Adipocyte (in vitro differentiated cells): Measurements from ENCODE around the gene SCARB1.

Experiments
- DNase-seq: peaks from one replicate; pipeline ENCODE4 v3.0.0-alpha.2; 2015; ENCODE audit warnings: low read depth
- H3K27me3 ChIP-seq: replicated peaks from 2 replicates; pipeline ENCODE4 v1.7.0; 2013; ENCODE audit warnings: mild to moderate bottlenecking, low read length, moderate library complexity; ENCODE audit not compliant: control insufficient read depth, insufficient read depth
- H3K36me3 ChIP-seq: 2 replicates; pipeline ENCODE4 v1.7.0; 2013; ENCODE audit warnings: low read length, mild to moderate bottlenecking, moderate library complexity; ENCODE audit not compliant: control insufficient read depth, insufficient read depth, severe bottlenecking
- H3K4me1 ChIP-seq: 2 replicates; pipeline ENCODE4 v1.7.0; 2013; ENCODE audit warnings: mild to moderate bottlenecking, low read length, moderate library complexity; ENCODE audit not compliant: control insufficient read depth, insufficient read depth
- H3K4me3 ChIP-seq: 2 replicates; pipeline ENCODE4 v1.7.0; 2013; ENCODE audit warnings: mild to moderate bottlenecking, low read length, moderate library complexity
- H3K9ac ChIP-seq: 2 replicates; pipeline ENCODE4 v1.7.0; 2013; ENCODE audit warnings: mild to moderate bottlenecking, low read length, moderate library complexity
- H3K9me3 ChIP-seq: 2 replicates; pipeline ENCODE4 v1.7.0; 2013; ENCODE audit warnings: mild to moderate bottlenecking, low read length, moderate library complexity; ENCODE audit not compliant: control insufficient read depth

The SCARB1 gene

DNA sequence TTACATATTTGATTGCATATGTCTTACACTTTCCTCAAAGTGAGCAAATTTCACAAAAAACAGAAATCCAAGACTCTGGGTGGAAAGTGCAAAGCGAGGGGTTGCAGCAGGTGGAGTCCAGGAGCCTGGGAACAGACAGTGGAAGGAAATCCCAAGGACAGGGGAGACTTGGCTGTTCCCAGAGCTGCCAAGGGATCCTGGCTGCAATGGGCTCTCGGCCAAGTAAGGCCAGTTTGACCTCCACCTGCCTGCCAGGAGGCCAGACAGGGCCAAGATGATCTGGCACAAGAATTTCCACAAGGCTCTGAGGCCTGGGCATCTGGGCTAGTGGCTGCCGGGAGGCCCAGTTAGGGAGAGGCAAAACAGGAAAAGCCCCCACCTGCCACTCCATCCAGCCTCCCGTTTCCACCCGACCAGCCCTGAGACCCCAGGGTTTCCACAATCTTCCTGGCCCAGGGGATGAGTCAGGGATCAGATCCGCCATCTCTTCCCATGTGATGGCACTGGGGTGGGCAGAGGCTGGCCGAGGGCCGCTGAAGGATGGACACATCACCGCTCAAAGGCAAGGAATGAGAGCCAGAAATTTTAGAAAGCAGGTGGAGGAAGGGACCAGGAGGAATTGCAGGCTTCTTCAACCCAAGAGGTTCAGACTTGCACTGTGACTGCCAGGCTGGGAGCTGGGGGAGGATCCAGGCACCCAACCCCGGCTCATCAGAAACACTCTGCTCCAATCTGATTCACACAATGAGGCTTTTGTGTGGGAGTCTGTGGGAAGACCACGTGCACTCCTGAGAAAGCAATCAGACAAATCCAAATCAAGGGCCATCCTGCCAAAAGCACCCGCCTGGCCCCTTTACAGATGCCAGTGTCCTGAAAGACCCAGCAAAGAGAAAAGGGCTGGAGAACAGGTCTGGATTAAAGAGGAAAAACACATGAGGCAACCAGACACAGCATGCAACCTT, 16.3 kb downstream of the SCARB1 start:
- no peaks in the 10 kb centered on the region for H3K9me3 ChIP-seq
- H3K4me3 ChIP-seq: no peak overlapping the region
- H3K36me3 ChIP-seq: peaks cover 5% of the 10 kb centered on the region
- H3K4me1 ChIP-seq: peaks cover 6% of the 10 kb centered on the region
- no peak for DNase-seq
- H3K27me3 ChIP-seq: no peaks in the 10 kb centered on the region
- no peak overlapping the region for H3K9ac ChIP-seq

DNA sequence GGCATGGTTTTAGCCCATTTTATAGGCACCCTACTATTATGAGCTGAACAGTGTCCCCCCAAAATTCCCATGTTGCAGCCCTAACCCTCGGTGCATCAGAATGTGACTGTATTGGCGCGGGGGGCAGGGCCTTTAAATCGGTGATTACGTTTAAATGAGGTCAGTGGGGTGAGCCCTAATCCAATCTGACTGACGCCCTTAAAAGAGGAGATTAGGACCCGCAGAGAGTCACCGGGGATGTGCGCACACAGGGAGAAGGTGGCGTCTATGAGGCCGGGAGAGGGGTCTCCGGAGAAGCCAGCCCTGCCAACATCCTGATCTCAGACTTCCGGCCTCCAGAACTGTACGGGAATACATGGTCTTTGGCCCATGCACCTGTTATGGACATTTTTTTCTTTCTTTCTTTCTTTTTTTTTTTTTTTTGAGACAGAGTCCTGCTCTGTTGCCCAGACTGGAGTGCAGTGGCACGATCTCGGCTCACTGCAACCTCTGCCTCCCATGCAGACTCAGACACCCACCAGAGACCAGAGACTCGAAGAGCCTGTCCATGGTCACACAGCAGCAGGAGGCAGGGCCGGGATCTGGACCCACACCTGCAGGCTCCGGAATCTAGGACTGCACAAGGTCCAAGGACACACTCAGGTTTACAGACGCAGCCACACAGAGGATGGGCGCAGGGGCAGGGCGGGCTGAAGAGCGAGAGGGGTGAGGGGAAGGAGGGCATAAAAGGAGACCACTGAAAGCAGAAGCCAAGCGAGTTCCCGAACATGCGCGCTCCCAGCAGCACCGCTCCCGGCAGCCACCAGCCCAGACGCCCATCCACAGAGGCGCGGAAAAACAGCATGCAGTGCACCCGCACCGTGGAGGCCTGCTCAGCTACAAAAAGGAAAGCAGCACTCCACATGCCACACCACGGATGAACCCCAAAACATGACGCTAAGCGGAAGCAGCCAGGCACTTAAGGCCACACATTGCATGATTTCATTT, 19.0 kb downstream of the SCARB1 start:
- Histone ChIP-seq H3K4me3 (no peak overlapping the region), H3K9me3 (no peaks in the 10 kb centered on the region), H3K9ac (no peak overlapping the region), H3K27me3 (no peaks in the 10 kb centered on the region), H3K36me3 (peaks cover 5% of the 10 kb centered on the region), H3K4me1 (no peaks in the 10 kb centered on the region)
- DNase-seq: no peak

DNA sequence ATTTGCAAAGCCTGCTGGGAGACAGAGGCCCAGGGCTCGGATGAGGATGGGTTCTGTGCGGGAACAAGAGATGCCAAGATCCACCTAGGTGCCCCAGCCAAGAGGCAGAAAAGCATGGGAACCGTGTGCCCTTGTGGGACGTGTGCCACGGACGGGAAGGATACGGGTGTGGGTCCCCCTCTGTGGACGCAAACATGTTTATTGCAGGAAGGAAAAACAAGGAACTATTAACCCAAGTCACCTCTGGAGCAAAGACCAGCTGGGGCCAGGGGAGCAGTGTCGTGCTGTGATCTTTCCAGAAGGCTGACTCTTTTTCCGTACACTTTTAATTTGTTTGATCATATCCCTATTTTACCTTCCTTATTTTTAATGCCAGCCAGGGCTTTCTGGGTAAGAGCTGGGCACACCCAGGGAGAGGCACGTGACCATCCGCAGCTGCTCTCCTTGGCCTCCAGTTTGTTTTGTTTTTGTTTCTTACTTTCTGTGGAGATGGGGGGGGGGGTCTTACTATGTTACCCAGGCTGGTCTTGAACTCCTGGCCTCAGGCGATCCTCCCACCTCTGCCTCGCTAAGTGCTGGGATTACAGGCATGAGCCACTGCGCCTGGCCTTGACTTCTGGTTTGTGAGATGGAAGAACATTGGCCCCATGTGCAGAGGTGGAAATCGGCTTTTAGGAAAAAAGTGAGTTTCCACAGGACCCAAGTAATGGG, 20.7 kb downstream of the SCARB1 start:
- no peaks in the 10 kb centered on the region for H3K27me3 ChIP-seq
- H3K9me3 ChIP-seq: no peaks in the 10 kb centered on the region
- H3K9ac ChIP-seq: no peak overlapping the region
- peaks cover 6% of the 10 kb centered on the region for H3K4me1 ChIP-seq
- H3K4me3 ChIP-seq: no peak overlapping the region
- no peaks in the 10 kb centered on the region for H3K36me3 ChIP-seq
- no peak for DNase-seq

DNA sequence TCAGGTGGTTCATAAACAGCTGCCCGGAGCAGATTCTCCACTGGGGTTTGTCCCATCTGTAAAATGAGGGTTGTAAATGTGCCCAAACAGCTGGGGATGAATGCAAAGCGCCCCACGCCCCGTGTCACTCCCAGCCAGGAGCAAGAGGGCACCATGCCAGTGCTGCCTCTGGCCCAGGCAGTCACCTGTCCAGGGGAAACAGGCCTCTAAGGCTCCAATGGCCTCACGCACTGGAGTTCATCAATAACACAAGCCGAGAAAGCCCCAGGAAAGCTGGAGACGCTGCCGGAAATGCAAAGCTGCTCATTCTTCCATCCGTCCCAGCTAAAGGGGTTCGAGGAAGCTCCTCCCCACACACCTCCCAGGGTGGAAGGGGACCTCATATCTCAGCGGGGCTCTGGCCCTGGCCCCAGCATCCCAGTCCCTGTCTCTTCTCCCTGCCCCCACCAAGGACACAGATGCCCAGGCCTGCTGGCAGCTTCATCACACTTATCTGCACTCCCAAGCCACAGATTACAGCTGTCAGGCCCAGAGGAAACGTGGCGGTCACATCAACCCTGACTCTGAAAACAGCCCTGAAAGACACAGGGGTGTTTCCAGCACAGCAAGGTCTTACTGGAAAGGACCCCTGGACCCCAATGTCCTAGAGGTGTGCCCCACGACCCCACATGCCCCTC, 21.5 kb downstream of the SCARB1 start:
- H3K4me1 ChIP-seq: peaks cover 10% of the 10 kb centered on the region
- no peak for DNase-seq
- no peaks in the 10 kb centered on the region for H3K36me3 ChIP-seq
- no peaks in the 10 kb centered on the region for H3K27me3 ChIP-seq
- H3K9ac ChIP-seq: no peak overlapping the region
- H3K4me3 ChIP-seq: no peak overlapping the region
- H3K9me3 ChIP-seq: no peaks in the 10 kb centered on the region

DNA sequence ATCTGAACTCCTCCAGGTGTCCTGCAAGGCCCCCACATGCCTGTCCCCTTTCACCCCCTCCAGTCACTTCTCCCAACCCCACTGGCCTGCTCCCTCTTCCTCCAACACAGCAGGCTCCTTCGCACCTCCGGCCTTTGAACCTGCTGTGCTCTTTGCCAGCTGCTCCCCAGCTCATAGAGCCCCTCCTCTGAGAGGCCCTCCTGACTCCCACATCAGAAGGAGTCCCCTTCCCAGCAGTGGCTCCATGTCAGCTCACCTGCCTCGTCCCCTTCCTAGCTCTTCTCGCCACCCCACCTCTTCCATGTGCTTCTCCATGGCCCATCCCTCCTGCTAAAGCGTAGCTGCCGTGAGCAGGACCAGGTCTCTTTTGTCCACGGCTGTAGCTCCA, 22.1 kb downstream of the SCARB1 start:
- Histone ChIP-seq H3K36me3 (no peaks in the 10 kb centered on the region), H3K4me1 (peaks cover 10% of the 10 kb centered on the region), H3K9ac (no peak overlapping the region), H3K9me3 (no peaks in the 10 kb centered on the region), H3K27me3 (no peaks in the 10 kb centered on the region), H3K4me3 (no peak overlapping the region)
- no peak for DNase-seq

DNA sequence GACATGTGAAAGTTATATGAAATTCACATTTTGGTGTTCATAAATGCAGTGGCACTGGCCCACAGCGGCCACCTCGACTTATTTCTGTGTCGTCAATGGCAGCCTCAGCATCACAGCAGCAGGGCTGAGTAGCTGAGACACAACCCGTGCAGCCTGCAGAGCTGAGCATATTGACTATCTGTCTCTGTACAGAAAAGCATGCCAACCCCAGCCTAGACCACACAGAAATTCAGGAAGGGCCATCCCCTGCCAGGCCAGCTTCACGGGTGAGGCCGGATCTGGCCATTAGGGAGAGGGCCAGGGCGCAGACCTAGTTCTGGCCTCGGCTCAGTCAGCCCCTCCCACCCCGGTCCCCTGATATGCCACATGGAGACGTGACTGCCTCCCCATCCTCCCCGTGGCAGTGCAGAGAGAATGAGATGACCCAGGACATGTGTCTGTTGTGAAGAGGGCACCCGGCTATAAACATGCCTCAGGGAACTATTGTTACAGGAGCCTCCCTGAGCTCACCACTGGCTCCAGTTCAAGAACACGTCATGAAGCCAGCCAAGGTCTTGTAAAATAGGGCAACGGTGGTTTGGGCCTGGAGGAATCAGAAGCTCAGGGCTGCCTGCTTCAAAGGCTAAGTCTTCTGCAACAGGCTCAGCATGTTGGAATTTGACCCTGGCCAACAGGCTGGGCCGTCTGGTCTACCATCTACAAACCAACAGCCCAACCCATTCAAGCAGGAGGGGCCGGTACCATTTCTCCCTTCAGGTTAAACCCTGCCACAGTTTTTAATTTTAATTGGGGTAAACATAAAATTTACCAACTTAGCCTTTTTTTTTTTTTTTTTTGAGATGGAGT, 25.5 kb downstream of the SCARB1 start:
- Histone ChIP-seq H3K4me3 (no peak overlapping the region), H3K36me3 (no peaks in the 10 kb centered on the region), H3K9me3 (no peaks in the 10 kb centered on the region), H3K4me1 (peaks cover 23% of the 10 kb centered on the region), H3K27me3 (no peaks in the 10 kb centered on the region), H3K9ac (no peak overlapping the region)
- DNase-seq: peak; percentile 98

DNA sequence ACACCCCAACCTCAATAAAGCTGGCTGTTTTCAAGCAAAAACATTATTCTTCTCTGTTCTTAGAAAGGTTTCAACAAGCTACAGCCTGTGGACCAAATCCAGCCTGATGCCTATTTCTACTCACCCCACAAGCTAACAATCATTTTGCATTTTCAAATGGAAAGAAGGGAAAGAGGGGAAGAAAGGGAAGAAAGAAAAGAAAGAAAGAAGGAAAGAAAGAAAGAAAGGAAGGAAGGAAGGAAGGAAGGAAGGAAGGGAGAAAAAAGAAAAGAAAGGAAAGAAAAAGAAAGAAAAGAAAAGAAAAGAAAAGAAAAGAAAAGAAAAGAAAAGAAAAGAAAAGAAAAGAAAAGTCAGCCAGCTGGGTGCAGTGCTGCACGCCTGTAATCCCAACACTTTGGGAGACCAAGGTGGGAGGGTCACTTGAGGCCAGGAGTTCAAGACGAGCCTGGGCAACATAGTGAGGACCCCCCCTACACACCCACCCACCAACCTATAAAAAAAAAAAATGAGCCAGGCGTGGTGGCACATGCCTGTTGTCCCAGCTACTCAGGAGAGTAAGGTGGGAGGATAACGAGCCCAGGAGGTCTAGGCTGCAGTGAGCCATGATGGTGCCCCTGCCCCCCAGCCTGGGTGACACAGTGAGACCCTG, 26.3 kb downstream of the SCARB1 start:
- Histone ChIP-seq H3K36me3 (no peaks in the 10 kb centered on the region), H3K4me3 (no peak overlapping the region), H3K27me3 (no peaks in the 10 kb centered on the region), H3K9ac (no peak overlapping the region), H3K4me1 (peaks cover 23% of the 10 kb centered on the region), H3K9me3 (no peaks in the 10 kb centered on the region)
- no peak for DNase-seq

DNA sequence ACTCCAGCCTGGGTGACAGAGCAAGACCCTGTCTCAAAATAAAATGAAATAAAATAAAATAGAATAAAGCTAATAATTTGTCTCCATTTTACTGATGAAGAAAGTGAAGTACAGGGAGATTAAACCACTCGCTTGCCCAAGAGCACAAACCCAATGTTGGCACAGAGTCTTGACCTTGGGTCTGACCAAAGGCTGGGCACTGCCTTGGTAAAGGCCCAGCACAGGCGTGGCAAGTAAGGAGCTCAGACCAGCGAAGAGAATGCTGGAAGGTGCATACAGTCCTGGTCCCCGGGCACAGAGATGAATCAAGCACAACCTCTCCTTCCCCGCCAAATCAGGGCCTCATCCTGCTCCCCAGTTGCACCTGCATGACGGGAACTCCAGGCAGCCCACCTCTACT, 26.9 kb downstream of the SCARB1 start:
- H3K27me3 ChIP-seq: no peaks in the 10 kb centered on the region
- no peak overlapping the region for H3K9ac ChIP-seq
- DNase-seq: no peak
- no peak overlapping the region for H3K4me3 ChIP-seq
- peaks cover 23% of the 10 kb centered on the region for H3K4me1 ChIP-seq
- H3K36me3 ChIP-seq: no peaks in the 10 kb centered on the region
- no peaks in the 10 kb centered on the region for H3K9me3 ChIP-seq

DNA sequence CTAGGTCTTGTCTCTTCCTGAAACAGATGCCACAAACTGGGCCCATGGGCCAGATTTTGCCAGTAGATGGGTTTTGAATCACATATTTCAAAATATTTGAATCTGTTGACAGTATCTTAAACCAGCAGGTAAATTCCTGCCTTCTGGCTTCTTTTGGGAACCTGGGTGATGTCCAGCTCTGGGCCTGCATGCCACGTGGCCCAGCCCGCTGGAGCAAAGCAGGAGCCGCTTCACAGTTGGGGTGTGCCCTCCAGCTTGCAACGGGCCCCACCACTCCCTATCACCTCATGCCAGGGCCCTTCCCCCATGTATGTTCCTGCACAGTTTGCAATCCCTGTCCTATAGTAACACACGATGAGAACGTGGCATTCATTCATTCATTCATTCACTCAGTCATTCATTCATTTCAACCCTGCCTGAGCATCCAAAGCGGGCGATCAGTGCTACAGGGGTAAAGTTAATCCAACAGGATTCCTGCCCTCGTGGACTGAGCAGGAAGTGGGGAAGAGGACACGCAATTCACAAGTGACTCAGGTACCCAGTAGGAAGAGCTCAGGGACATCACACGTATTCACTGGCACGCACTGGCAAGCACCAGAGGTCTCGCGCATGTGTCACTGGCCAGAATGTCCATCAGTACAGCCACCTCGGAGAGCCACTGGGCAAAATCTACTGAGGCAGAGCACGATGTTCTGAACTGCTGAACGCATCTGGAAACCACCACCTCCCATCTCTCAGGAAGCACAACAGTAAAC, 27.8 kb downstream of the SCARB1 start:
- Histone ChIP-seq H3K9ac (no peak overlapping the region), H3K4me3 (no peak overlapping the region), H3K9me3 (no peaks in the 10 kb centered on the region), H3K4me1 (peaks cover 23% of the 10 kb centered on the region), H3K27me3 (no peaks in the 10 kb centered on the region), H3K36me3 (no peaks in the 10 kb centered on the region)
- DNase-seq: no peak
